GM19193 (cell line): ENCODE measurements around the gene FRMD4A.

Experiments
- POLR2A ChIP-seq: IDR thresholded peaks from 4 replicates; pipeline ENCODE4 v1.6.1; 2011; ENCODE audit not compliant: insufficient read depth, insufficient read length; ENCODE audit errors: extremely low read depth

FRMD4A gene

DNA sequence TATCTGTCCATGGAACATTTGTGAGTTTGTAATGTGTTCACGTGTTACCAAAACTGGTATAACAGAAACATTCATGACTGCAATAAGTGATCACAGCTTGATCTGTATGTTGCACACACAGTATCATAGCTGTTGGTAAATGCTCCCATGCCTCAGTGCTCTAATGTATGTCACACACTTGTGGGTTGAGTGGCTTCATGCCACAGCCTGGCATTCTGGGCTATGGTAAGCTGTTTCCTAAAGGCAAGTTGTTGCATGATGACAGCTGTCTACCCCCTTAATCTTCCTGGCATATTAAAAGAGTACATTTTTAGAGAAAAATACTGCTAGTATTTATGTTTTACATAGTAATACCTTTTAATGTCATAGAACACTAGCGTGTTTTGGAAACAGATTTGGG is 708.8 kb downstream of the FRMD4A start:
- no peak for TF ChIP-seq POLR2A

DNA sequence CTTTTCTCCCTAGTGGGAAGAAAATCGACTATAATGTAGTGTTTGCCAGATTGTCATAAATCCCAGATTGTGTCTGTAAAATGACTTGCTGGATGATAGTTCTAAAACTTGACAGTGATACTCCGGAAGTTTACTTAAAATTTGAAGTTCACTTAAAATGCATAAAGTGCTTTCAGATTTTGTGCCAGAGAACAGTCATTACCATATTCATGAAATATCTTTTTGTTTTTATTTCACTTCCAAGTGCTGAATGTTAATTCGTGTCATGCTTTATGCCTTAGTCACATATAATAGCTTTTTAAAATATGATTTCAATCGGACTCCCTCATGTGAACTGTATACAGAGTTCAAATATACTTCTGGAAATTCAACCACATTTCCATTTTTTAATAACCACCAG is 713.6 kb downstream of the FRMD4A start:
- no peak for TF ChIP-seq POLR2A

DNA sequence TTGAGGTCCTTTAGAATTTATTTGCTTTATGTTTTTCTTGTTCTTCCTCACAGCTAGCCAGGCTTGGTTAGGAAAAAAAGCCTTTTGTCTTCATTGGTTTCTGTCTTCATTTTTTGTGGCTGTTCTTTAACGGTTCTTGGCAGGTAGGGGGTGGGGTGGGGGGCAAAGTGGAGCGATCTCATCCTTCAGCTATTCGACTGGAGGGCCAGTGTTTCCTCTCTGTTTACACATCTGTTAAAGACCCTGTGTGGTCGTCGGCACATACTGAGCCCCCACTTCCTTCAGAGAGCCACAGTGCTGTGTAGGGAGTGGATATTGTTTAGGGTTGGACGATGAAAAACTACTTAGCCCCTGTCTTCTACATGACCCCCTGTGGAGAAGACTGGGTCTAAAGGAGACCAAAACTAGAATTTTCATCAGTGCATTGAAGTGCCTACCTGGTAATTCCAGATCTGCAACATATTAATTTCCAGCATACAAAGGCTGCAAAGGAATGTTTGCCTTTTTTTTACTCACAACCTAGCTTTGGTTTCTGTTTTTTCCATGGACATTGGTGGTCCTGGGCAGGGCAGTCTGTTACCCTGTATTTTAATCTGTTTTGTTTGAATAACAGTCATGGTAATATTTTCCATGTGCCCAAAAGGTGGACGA is 714.9 kb downstream of the FRMD4A start:
- TF ChIP-seq POLR2A: no peak

DNA sequence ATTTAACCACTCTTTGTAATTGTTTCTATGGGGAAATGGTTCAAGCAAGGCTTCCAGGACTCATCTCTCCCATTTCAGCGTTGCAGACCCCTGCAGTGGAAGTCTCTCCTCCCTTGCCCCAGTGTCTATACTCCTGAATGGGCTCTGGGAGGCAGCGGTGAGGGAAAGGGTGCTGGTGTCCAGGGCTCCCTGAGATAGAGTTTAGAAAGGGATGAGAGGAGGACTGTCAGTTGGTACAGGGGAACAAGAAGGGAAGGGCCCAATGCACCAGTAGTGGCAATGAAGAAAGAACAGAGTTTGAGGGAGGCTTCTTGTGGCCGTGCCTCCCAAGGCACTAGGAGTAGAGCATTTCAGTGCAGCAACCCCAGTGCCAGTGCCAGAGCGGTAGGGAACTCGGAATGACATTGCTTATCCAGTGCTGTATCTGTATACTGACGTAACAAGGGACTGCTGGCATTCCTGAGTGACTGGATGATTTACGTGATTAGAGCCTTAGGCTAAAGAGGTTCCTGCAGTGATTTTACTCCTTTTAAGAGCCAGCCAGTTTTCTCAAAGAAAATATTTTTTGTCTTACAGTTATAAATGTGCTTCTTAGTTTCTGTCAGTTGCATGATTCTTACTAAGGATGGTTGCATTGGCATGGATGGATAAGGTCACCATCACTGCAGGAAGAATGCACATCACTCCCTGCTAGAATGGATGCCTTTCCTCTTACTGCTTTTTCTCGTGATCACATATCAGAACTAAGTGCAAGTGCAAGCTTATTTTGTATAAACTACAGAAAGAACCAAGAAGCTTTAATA is 716.0 kb downstream of the FRMD4A start:
- no peak for TF ChIP-seq POLR2A

DNA sequence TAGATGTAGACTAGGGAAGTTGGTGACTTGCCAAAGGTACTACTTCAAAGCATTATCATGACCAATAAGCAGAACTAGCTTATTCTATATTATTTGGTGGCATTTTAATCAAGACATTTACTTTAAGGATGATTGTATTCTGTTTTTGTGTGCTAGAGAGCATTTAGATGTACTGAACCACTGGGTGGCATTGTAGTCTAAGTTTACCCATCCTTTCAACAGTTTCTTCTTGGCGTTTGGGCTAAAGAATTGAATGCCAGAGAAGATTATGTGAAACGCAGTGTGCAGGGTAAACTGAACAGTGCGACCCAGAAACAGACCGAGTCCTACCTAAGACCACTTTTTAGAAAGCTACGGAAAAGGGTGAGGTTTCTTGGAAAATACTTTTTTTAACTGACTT is 717.2 kb downstream of the FRMD4A start:
- no peak for TF ChIP-seq POLR2A

DNA sequence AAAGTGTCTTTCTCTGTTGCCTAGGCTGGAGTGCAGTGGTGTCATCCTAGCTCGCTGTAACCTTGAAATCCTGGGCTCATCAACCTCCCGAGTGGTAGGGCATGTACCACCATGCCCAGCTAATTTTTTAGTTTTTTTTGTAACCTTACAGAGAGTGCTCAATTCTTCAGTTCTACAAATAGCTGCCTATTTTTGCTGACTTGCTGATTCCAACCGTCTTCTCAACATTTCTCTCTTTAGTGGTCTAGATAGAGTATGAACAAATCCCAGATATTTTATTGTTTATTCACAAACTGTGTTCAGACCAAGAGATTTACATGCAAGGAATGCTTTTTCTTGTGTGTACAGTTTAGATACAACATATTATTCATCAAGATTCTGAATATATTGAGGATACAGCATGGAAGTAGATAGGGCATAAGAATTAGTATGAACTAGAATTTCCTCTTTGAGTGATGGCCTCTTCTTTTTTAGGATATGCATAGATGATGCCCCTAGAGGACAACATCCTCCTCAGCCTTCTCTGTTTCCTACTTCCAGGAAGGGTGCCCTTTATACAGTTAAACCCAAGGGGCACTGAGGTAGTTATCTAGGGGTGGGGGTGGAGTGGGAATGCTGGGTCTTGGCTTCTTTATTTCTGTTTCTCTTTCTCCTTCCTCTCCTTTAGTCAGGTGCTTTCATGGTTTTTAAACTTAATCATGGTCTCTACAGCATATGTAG is 717.9 kb downstream of the FRMD4A start:
- TF ChIP-seq POLR2A: no peak

DNA sequence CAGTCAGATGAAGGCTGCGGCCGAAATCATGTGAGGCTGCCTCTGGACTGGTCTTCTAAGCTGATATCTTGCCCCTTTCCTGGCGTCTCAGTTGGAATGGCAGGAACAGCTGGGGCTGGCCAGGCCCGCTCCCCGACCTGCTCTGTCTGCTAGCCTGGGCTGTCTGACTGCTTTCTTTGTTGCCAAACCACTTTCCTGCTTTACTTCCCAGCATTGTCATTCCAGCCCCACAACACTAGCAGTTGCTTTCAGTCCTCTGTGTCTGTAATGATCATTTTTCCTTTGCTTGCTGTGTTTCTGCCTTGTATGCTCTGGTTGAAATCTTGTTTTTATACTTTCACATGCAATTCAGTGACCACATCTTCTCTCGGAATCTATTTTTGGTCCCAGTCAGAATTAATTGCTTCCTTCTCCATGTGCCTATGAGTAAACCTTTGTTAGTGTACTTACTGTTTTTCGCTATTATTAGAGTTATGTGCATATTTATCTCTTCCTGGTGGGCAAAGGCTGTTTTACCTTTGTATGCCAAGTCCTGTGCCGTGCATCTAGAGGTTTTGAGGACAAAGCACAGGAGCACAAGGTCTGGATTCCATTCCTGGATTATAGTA is 722.4 kb downstream of the FRMD4A start:
- TF ChIP-seq POLR2A: no peak

DNA sequence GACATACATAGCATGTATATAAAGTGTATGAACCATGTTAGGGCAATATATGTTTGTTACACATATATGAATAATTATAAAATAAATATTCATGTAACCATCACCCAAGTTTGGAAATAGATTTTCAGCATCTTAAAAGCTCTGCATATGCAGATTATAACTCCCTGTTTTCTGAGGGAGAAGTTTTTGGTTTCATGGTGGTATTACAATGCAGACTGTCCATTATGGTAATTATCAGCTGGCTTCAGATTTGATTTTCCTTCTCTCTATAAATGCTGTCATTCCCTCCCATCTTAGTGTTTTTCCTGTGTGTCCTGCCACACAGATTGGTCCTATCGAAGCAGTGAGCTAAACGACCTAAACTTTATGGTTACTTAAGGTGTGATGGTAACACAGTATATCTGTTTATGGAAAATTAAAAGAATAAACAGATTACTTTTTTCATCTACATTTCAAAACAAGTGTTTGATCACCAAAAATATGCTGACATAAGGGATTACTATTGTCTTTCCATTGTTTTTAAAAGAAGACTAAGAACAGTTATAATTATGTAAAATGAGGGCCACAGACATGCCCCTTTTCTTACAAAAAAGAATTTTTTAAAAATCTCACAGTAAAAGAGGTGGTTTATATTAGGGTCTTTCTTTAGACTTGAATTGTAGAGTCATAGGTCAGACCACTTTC is 726.2 kb downstream of the FRMD4A start:
- no peak for TF ChIP-seq POLR2A

DNA sequence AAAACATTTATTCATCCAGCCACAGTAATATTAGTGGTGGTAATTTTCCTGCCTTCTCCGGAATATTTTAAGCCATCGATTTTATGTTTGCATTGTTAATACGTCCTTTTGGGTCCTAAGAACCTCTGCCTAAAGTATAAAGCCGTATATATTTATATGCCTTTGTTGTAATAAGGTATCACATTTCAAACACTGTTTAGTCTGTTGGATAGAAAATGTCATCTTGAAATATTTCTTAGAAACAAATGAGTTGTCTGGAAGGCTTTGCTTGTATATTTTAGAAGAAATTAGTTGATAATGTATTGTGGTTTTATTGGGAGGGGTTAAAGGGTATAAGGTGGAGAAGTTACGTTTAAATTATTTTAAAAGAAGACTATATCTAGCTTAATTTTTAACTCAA is 732.8 kb downstream of the FRMD4A start:
- no peak for TF ChIP-seq POLR2A

DNA sequence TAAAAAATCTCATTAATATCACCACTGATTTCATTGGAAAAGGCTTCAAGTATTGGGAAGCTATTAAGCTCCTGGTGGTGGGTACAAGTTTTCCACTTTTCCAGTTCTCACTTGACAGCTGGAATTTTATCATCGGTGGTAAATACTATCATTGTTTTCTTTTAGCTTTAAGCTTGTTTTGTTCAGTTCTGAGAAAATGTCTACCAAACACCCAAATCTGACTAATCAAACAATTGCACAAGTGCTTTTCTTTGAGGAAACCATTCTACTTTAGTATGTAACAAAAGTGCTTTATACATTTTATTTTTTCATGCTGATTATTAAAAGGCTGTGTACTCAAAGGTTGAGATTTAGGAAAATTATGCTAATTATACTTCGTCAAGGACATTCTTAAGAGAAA is 736.1 kb downstream of the FRMD4A start:
- no peak for TF ChIP-seq POLR2A
